GM21526 (cell line): ENCODE results near the gene BCL2.

ENCODE experiments used
- ATAC-seq: cut with Tn5 transposase; IDR thresholded peaks from one replicate; pipeline ENCODE4 v1.9.1; 2021; ENCODE audit warnings: moderate library complexity; ENCODE audit not compliant: unreplicated experiment, low FRiP score

BCL2 gene

DNA sequence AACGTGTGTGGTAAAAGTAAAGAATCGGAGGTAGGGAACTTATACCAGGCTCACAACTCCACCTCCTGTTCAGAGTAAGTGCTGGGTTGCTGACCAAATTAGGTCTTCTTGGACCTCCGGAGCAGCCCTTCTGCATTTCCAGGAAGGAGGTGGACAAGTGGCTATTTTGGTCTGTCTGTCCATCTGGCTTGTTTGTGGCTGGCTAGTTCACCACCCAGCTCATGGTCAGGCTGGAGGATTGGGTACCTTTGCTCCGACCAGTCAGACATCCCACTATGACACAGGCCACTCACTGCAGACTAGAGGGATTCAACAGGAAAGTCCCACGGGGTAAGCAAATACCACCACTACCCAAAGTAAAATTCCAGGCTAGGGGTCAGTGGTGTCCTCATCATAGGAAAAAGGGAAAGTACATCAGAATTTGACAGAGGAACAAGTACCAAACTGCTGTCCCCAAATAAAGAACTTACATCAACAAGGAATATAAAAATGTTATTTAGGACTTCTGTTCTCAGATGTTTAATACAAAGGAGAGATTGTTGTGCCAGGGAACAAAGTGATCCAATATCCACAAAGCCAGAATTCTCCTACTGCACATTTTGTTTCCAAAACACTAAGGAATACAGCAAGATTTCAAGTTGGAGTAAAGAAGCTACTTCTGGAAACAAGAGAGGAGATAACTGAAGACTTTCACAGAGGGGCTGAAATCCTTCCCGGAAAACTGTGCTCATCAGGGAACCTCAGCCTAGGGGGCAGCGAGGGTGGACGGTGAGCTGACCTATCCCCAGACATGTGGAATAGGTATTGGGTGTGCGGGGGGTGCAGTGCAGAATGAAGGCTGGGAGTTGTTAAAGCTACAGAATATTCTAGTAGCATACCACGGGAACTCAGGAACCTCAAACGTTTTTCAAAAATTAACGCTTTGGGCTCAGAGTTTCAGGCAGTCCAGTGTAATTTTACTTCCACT is 56.9 kb downstream of the BCL2 start:
- ATAC-seq: no peak

DNA sequence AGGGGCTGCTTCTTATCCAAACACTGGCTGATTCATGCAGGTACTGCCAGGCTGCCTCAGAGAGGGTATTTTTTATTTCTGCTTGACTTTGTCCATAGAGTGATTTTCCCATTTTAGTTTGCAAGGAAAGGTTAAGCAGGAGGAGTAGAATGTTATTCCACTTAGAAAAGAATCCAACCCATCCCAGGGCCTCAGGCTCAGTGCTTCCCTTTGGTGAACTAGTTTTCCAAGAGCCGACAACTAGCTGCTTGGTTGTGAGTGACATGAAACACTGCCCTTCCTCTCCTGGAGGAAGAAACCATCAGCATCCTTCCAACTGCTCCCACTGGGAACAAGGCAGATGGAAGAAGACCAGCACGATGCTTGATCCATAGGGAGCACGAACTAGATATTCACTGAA is 58.5 kb downstream of the BCL2 start:
- ATAC-seq: no peak

DNA sequence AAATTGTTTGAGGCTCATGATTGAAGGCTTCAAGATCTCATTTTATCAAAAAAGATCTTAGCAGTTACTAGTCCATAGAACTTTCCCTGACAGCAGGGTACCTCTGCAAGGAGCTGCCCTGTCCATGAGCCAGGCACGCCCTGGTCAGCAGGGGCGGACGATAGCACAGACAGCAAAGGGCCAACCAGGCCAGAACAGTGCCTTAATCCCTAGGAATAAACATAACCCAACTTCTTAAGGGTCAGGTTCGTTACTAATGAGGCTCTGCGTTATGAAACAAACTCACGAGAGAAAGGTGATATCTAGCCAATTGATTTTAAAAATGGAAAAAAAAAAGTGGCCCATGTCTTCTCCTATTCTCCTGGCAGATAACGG is 59.2 kb downstream of the BCL2 start:
- no peak for ATAC-seq

DNA sequence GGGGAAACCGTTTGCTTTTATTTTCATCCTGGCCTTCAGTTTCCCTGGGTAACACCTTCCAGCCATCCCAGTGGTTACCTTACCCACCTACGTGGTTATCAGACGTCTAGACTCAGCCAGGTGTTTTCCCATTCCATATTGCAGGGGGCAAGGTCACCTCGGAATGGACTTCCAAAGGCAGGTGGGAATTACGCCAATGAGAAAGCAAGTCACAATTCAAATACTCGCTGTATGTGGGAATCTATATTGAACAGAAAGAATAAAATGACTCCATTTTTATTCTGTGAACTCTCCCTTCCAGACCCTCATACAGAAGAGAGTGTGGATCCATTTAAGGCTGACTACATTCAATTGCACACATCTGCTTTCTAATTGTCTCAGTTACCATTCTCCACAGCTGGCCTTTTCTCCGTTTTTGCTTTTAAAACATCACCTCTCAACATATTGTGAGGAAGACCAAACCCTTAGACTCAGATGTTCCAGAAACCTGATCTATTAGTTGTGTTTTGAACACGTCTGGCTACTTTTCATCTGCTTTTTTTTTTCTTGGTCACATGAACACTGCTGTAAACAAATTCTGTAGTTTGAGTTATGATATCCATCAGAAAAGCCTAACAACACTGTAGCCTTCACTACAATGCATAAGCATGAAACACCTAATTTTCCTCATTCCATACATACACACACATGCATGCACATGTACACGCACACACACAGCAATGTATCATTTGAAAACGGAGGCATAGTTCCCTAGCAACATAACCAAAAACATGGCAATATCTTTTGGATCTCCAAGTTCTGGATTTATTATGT is 59.8 kb downstream of the BCL2 start:
- no peak for ATAC-seq

DNA sequence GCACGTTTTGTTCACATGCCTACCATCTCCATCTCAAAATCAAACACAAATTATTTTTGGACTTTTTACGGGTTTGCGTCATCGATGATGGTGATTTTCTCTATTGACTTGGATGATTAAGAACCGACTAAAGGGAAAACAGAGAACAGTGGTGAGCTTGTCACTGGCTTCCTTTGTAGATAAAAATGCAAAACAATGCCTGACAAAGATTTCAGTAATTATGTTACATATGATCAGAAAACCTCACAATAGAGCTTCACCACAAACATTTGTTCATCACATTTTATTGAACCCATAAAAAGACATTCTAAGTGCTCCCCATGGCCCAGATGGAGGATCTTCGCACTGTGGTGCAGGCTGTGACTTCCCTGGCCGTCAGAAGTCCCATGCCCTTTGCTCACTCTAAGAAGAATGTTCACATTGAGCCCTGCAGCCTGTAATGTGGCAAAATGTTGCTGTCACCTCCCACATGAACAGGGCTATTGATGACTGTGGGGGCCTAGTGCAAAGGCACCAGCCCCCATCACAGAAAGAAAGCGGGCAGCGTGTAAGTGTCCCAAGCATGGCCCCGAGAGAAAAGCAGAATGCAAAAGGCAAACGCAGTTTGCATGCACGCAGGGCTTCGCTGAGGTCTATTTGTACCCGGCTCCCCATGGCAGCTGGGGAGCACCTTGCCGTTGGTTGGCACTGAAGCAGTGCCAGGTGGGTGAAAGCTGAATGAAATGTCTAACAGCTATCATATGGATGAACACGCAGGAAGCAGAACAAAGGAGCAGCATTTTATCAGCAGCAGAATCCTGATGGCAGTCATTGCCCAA is 60.6 kb downstream of the BCL2 start:
- ATAC-seq: no peak

DNA sequence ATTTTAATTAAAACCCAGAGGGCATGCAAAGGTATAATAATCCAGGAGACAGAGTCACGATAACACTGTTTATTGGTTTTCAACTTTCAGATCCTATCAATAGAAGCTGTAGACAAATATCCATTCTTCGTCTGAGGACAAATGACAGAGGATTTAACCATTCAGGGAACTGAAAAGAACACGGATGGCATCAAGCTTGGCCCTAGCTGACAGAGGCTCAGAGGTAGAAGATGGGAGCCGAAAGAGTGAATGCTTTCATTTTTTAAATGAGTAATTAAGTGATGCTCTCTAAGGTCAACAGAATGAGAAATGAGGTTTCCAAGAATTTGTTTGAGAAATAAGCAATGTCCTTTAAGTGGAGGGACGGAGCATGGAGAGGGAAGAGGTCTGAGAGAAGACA is 62.1 kb downstream of the BCL2 start:
- no peak for ATAC-seq

DNA sequence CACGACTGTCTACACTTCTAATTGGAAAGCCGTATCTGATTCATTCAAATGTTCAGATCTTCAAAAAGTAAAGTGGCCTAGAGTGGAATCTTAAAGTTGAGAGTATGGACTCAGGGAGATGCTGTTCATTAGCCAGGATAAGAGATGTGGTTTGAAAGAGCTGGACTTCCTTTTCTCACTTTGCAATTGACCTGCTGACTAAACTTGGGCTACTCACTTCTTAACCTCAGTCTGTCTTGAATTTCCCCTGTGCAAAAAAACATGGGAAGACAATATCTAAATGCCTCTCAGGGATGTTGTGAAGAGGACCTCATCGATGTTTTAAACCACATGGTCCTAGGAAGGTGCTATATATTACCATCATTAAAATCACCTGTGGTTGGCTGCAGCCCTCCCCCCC is 64.1 kb downstream of the BCL2 start:
- ATAC-seq: no peak

DNA sequence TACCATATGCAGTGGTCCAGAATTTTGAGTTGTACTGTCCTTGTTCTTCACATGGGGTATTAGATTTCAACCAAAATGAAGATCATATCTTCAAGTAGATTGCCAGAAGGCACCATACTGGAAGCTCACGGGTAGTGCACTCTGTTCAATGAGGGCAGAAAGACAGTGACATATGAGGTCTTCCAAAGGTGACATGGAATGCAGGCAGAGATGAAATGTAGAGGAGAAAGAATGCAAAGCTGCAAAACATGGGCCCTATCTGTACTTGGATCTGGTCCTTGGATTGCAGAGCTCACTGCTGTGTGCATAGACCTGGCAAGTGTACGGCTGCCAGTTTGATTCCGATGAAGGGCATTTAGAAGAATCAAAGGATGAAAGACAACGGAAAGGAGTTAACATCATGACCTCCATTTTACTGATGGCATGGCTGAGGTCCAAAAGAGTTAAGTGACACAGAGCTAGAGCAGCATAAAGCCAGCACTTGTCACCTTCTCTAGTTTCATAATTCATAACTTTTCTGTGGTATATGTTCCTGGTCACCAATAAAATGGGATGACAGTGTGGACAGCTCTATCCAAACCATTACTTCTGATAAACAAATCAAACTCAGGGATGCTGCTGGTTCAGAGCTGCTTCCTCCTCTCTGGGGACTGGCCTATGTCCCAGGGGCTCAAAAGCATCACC is 64.7 kb downstream of the BCL2 start:
- ATAC-seq: no peak

DNA sequence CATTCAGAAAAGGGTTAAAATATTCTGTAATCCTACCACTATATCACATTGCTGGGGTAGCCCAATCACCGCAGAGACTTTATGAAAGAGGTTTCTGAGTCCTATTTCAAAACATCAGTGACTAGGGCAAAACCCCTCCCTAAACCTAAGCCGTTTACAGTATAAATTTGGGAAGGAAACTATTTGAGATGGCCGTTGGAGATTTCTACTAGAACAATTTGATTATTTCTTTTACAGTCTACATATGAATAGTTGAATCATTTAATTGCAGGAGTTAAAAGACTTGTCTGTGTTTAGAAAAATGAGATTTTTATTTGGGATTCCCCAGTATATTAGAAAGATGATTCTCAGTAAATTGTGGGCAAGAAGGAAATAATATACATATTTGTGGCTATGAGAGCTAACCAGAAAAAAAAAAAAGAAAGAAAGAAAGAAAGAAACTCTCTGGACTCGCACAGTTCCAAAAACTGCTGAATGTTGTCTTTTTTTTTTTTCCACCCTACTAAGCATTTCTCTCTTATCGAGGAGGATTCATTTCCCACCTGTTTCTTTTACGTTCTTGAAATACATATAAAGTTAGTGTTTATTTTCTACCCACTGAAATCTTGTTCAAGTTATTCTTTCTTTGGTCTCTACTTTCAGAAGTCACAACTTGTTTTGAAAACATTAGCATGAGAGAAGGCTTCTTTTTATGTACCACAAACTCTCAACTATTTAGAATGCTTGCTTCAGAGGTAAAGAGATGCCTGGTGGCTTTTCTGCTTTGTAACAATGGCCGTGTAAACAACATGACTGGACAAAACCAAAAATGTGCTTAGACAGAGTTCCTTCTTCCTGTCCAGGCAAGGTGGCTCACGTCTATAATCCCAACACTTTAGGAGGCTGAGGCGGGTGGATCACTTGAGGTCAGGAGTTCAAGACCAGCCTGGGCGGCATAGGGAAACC is 65.9 kb downstream of the BCL2 start:
- no peak for ATAC-seq

DNA sequence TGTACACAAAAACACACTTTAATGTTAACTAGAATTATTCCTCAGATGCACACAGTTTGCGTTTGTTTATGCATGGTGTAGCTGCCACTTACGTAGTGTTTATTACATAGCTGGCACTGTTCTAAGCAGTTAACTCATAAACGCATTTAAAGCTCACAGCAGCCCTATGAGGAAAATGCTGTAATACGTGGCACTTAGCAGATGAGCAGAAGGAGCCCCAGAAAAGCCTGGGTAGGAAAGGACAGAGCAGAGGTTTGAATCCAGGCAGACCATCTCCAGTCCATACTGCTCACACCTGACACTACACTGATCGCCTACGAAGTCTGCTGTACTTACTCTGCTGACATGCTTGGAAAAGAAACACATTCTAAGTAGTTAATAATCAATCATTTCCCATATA is 66.6 kb downstream of the BCL2 start:
- no peak for ATAC-seq

DNA sequence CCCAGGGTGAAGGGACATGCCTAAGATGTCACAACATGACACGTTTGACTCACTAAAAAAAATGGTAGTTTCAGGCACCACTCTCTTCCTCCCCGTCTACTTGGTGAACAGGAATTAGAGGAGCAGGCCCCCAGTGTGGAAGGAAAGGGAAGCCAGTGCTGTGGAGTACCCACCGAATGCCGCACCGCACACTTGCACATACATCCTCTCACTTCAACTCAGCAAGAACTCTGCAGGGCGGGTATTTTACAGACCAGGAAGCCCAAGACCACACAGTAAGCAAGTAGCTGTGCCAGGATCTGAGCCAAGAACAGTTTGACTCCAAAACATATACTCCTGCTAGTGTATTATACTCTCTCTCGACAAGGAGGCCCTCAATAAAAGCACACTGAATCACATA is 69.8 kb downstream of the BCL2 start:
- ATAC-seq: no peak

DNA sequence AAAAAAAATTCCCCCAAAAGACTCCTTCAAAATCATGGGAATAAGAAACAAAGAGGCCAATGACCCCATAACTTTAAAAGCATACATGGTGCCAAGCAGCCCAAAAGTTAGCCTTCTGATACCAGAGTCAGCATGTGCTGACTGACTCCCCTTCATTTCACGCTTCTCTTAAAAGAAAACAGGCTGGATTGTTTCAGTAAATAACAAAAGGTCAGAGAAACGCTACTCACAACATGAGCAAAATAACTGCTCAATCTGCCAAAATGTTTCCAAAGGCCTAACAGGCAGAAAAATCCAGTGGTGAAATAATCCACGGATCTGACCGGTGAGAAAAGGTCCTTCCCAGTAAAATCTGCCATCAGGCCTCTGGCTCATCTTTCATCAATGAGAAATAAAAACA is 71.6 kb downstream of the BCL2 start:
- ATAC-seq: no peak

DNA sequence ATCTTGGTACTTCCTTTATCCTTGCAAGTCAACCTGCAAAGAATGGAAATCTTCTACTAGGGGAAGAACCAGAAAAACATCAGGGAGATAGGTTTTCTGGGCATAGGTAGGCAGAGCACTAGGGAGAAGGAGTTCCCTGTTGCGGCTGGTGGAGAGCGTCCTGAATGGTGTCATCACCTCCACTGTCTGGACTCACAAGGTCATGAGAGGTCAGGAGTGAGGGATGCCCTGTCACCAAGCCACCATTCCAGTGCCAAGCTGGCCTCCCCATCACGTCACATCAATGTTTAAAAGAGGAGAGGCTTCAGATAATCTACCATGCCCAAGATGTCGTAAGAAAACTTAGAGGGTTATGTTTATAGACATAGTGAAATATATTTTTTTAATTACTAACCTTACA is 72.1 kb downstream of the BCL2 start:
- no peak for ATAC-seq

DNA sequence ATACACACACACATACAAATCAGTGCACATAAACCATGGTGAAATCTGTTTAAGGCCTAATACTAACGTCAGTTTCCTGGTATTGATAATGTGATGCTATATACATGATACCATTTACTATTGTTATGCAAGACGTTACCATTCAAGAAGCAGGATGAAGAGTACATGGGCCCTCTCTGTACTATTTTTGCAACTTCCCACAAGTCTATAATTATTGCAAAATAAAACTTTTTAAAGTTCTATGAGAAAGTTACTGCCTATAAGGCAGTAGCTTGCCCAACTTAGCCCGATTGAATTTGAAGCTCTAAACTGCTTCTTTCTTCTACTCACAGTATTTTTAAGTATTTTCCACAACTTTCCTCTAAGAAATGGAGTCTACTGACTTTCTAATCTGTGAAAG is 74.0 kb downstream of the BCL2 start:
- ATAC-seq: no peak

DNA sequence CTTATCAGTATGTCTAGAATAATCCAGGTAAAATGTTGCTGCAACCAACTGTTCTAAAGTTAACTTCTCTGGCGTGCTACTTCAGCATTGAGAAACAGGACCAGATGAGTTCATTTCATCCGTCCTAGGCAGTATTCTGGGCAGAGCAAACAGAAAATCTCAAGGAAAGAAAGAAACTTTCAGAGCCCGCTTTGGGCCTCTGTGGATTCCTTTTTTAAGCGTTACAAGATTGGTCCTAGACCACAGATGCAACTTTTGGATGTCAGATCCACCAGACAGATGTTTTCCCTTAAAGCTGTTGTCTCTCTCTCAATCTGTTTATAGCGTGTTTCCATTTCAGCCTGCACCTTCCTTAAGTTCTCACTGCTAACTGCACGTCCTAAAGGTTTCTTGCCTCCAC is 75.0 kb downstream of the BCL2 start:
- no peak for ATAC-seq

DNA sequence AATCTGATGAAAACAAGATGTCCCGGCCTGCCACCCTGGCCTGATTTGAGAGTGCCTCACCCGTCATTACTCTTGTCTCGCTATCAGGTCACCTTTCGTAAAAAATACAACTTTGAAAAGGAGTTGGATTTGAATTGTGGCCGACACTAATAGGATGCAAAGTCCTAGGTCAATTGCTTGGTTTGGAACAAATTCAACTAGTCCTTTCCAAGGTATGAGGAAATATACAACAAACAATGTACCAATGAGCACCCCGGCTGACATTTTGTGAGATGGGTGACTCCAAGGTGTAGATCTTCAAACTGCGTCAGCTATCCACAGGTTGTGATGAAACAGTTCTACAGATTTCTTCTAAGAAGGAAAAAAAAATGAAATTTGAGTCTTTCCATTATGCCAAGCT is 77.8 kb downstream of the BCL2 start:
- ATAC-seq: no peak

DNA sequence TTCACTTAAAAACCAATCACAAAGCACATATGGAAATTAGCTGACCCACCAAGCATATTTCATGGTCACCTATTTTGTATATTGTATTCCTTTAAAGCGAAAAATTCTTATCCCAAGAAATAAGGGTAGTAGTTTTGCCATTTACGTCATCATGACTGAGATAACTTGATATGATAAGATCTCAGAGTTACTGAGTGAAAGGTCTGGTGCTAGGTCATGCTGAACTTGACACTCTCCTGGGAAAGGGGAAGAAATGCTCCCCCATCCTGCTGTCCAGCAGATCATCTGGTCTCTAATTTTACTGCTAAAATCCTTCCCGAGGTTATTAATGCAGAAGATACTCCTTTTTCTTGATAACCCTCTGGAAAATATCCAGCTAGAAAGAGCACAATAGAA is 78.3 kb downstream of the BCL2 start:
- no peak for ATAC-seq

DNA sequence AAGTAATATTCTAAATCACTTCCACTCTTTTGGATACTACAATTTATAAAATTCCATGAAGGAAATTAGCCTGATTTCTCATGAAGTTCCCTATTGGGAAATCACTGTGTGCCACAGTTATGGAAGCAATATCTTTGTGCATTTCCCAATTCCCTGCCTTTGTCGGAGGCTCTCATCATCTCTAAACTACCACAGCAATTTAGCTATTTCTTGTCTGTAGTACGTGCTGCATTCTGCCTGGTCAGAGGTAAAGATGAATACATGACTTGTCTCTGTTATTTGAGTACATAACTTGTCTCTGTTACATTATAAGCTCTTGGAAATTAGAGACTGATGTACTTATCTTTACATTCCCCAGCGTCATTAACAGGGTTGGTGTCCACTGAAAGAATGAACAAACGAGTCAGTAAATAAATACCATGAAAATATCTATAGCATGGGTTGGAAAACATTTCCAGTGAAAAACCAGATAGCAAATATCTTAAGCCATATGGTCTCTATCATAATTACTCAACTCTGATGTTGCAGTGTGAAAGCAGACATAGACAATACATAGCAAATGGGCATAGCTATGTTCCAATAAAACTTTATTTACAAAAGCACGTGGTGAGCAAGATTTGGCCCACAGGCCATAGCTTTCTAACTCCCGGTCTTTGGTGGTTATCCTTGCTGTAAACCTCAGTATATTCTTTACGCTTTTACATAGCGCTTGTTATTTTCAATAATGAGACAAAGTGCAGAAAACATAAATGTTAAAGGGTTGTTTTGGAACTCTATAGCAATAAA is 78.8 kb downstream of the BCL2 start:
- ATAC-seq: no peak

DNA sequence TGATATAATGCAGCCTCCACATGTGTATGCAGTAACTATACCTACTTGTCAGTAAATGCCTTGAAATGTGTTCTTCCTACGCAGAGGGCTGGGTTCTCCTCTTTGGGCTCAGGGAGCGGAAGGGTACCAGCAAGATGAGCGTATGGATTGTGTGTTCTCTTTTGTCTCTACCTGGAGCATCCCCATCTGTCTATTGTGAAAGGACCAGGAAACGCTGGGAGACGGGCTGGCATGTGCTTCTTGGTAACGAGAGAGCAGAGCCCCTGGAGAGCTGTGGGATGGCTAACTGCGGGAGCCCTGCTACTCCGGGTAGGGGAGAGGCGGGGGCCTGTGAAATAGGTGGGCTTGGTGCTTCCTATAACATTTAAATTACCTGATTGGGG is 80.9 kb downstream of the BCL2 start:
- ATAC-seq: no peak
